ENCODE results near the gene TUG1.

DNA sequence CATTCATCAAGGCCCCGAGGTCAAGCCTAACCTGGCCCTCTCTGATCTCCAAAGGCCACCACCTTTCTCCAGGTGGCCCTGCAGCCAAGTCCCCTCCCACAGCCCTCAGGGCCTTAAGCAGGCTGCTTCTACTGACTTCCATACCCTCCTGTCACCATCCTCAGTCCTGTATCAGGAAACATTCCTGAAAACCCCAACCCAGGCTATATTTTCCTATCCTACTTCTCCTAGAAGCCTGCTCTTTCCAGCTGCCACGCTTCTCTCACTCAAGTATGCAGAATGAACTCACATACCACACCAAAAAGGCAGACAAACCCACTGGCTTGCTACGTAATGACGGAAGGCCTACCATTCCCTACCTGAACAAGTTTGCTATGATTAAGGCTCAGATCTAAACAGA is 24.1 kb upstream of the TUG1 start:
- TF ChIP-seq, protein P1, sequence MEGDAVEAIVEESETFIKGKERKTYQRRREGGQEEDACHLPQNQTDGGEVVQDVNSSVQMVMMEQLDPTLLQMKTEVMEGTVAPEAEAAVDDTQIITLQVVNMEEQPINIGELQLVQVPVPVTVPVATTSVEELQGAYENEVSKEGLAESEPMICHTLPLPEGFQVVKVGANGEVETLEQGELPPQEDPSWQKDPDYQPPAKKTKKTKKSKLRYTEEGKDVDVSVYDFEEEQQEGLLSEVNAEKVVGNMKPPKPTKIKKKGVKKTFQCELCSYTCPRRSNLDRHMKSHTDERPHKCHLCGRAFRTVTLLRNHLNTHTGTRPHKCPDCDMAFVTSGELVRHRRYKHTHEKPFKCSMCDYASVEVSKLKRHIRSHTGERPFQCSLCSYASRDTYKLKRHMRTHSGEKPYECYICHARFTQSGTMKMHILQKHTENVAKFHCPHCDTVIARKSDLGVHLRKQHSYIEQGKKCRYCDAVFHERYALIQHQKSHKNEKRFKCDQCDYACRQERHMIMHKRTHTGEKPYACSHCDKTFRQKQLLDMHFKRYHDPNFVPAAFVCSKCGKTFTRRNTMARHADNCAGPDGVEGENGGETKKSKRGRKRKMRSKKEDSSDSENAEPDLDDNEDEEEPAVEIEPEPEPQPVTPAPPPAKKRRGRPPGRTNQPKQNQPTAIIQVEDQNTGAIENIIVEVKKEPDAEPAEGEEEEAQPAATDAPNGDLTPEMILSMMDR (IDR thresholded peaks at IDR 0.05; ENCODE audit: borderline replicate concordance, extremely low read depth, low read length, poor library complexity, severe bottlenecking), result no peak
- no peak for TF ChIP-seq EZH2 (IDR thresholded peaks at IDR 0.05; ENCODE audit: borderline replicate concordance, low read depth, low read length, severe bottlenecking)
